Measurements from ENCODE around the gene SKOR1. TPM values are rescaled to one million over a fixed set of nuclear protein-coding genes. Genes with fewer than 3 reads are reported as not detected.

SKOR1 gene
- total RNA-seq, 1 experiment from 2014 or later = 0.13 TPM

DNA sequence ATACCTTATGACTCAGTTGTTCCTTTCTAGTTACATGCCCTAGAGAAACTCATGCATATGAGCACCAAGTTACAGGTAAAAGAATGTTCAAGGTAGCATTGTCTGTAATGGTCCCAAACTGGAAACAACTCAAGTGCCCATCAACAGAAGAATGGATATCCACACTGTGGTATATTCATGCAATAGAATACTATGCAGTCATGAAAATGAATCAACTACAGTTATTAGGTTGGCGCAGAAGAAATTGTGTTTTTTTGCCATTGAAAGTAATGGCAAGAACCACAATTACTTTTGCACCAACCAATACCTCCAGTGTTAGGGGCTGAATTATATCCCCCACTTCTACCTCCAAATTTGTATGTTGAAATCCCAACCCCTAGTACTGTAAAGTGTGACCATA lies 24.2 kb downstream of the SKOR1 start:
- Histone ChIP-seq H4K20me1 (ENCODE audit: control insufficient read depth, insufficient read depth, insufficient read length) (no peaks in the 10 kb centered on the region), H3K4me1 (ENCODE audit: insufficient read depth, low read length) (peaks cover 7% of the 10 kb centered on the region; the same call in 1 of the 2 replicates), H3K9ac (ENCODE audit: extremely low read depth, insufficient read length, low read length) (no peak overlapping the region), H4K8ac (replicated peaks; ENCODE audit: insufficient read length, low read depth, low read length) (no peak overlapping the region), H3K4ac (ENCODE audit: low read depth, low read length) (no peak overlapping the region), H3K18ac (ENCODE audit: insufficient read length, low read depth, low read length) (no peak overlapping the region), H2BK5ac (ENCODE audit: insufficient read length, low read length) (no peak overlapping the region), H3K27ac (ENCODE audit: insufficient read length, low read depth, low read length) (no peak overlapping the region), H3K79me1 (ENCODE audit: insufficient read depth, low read depth, low read length, poor library complexity, severe bottlenecking) (no peaks in the 10 kb centered on the region), H3K14ac (ENCODE audit: insufficient read depth, low read length) (no peak overlapping the region), H2AK5ac (ENCODE audit: insufficient read length, low read length) (no peak overlapping the region), H3K79me2 (ENCODE audit: insufficient read depth, low read length) (no peaks in the 10 kb centered on the region), H3K23me2 (ENCODE audit: insufficient read length, low read depth, low read length, poor library complexity, severe bottlenecking) (no peaks in the 10 kb centered on the region), H4K91ac (ENCODE audit: insufficient read length, low read depth, low read length) (no peak overlapping the region), H2BK15ac (ENCODE audit: low read depth, low read length) (no peak overlapping the region), H3K56ac (ENCODE audit: insufficient read length, low read depth, low read length) (no peak overlapping the region), H3K23ac (ENCODE audit: insufficient read length, low read depth, low read length) (no peak overlapping the region), H3K27me3 (ENCODE audit: insufficient read depth, low read length) (no peaks in the 10 kb centered on the region), H2BK12ac (ENCODE audit: insufficient read length, low read depth, low read length) (no peak overlapping the region), H3T11ph (ENCODE audit: low read length) (no peak overlapping the region), H3K4me2 (ENCODE audit: insufficient read depth, insufficient read length, low read length) (no peak overlapping the region), H2BK20ac (ENCODE audit: low read depth, low read length, poor library complexity, severe bottlenecking) (no peak overlapping the region), H2BK120ac (ENCODE audit: low read depth, low read length, poor library complexity, severe bottlenecking) (no peak overlapping the region), H3K9me3 (ENCODE audit: control insufficient read depth, low read depth, low read length) (no peaks in the 10 kb centered on the region), H2AFZ (ENCODE audit: low read length) (no peak overlapping the region), H4K5ac (ENCODE audit: insufficient read length, low read depth, low read length) (no peak overlapping the region)
- DNase-seq = no peak
- Mint-ChIP-seq H3K27ac (no peak overlapping the region), H3K9me3 (peaks cover 2 to 3% of the 10 kb centered on the region in 2 experiments; a peak in 4 of 5 replicates), H3K27me3 (ENCODE audit: low read depth) (no peaks in the 10 kb centered on the region), H3K36me3 (ENCODE audit: insufficient read depth in 1 of 3, low read depth in 3 of 3) (peaks cover 0 to 5% (median 0%) of the 10 kb centered on the region in 3 experiments; a peak in 1 of 7 replicates), H3K4me3 (no peak overlapping the region), H3K4me1 (peaks cover 48 to 53% of the 10 kb centered on the region in 2 experiments)
- no peak for TF ChIP-seq CTCF (conservative IDR thresholded peaks at IDR 0.05)
- no CpG with 5 or more reads among the region's 1 CpG for WGBS (ENCODE audit: extremely low coverage, insufficient read length, low lambda C conversion rate)
